COR-L47 (cell line): ENCODE data around the gene CD6.

Experiments
- DNase-seq: peaks from one replicate; lab custom pipeline; 2025; lab: John Stamatoyannopoulos, UW

The CD6 gene

GRCh38 chr11:61026121-61027031 lies 54.9 kb downstream of the CD6 start:
- DNase-seq = no peak

- DNase-seq = no peak
These were observed 55.8 kb downstream of the CD6 start for GRCh38 chr11:61027141-61027840.

GRCh38 chr11:61028135-61028729 lies 56.8 kb downstream of the CD6 start:
- peak; percentile 30 for DNase-seq

- no peak for DNase-seq
These were observed 61.3 kb downstream of the CD6 start for GRCh38 chr11:61032824-61033223.

GRCh38 chr11:61033417-61033816 lies 61.9 kb downstream of the CD6 start:
- no peak for DNase-seq

GRCh38 chr11:61034111-61034510 lies 62.6 kb downstream of the CD6 start:
- no peak for DNase-seq

- DNase-seq = no peak
These were observed 63.4 kb downstream of the CD6 start for GRCh38 chr11:61034704-61035525.

GRCh38 chr11:61035526-61035835 lies 64.0 kb downstream of the CD6 start:
- DNase-seq = no peak

GRCh38 chr11:61037441-61038093 lies 66.1 kb downstream of the CD6 start:
- DNase-seq = no peak

- no peak for DNase-seq
These were observed 68.4 kb downstream of the CD6 start for GRCh38 chr11:61039916-61040315.

- DNase-seq = peak; percentile 84
These were observed 70.5 kb downstream of the CD6 start for GRCh38 chr11:61041755-61042518.

GRCh38 chr11:61042537-61042936 lies 71.1 kb downstream of the CD6 start:
- no peak for DNase-seq

GRCh38 chr11:61042961-61043540 lies 71.6 kb downstream of the CD6 start:
- no peak for DNase-seq

- DNase-seq = no peak
These were observed 73.8 kb downstream of the CD6 start for GRCh38 chr11:61045271-61045670.

- DNase-seq = no peak
These were observed 75.4 kb downstream of the CD6 start for GRCh38 chr11:61046833-61047232.

GRCh38 chr11:61048368-61049062 lies 77.0 kb downstream of the CD6 start:
- DNase-seq = no peak

- DNase-seq = no peak
These were observed 77.5 kb downstream of the CD6 start for GRCh38 chr11:61049063-61049377.

GRCh38 chr11:61049859-61050258 lies 78.4 kb downstream of the CD6 start:
- no peak for DNase-seq

GRCh38 chr11:61052182-61052972 lies 80.9 kb downstream of the CD6 start:
- no peak for DNase-seq
